SK-N-SH (cell line): ENCODE data around the gene PAQR3. TPM values are rescaled to one million over a fixed set of nuclear protein-coding genes. Genes with fewer than 3 reads are reported as not detected.

Experiments
- CTCF ChIA-PET: fragments of 300-600, 350-600 bp; formaldehyde crosslinking; extraction: SDS; loops from one replicate; lab custom pipeline; 2021; lab: Yijun Ruan, JAX
- POLR2A ChIA-PET: fragments of 350-600 bp; sonication (Branson Sonifier 250); formaldehyde crosslinking; extraction: SDS; loops from one replicate; lab custom pipeline; 2020; ENCODE audit warnings: antibody characterized with exemption, inconsistent platforms; lab: Yijun Ruan, JAX
- DNase-seq: peaks from one replicate; pipeline ENCODE4 v3.0.0; 2012
- H2AFZ ChIP-seq: fragments of 200-600 bp; sonication (generic); 2 replicates; pipeline ENCODE4 v1.8.1; 2016; ENCODE audit warnings: antibody characterized with exemption, mild to moderate bottlenecking, low read depth
- H3F3A ChIP-seq: fragments of 200-600 bp; sonication (generic); replicated peaks from 2 replicates; pipeline ENCODE3; 2016; ENCODE audit warnings: antibody characterized with exemption, mild to moderate bottlenecking; ENCODE audit not compliant: insufficient read depth
- H3K27ac ChIP-seq, 2 experiments: fragments of 200-500 bp in 1 of 2; fragments of 200-600 bp in 1 of 2; sonication (Bioruptor generic) in 1 of 2; sonication (generic), shearing (Covaris generic) in 1 of 2; 2 replicates each; pipeline versions ENCODE4 v1.5.1 to v1.6.1; 2014 to 2016; ENCODE audit warnings: low read depth in 2 of 2, inconsistent platforms in 1 of 2, low read length in 1 of 2, mild to moderate bottlenecking in 1 of 2, mixed read lengths in 1 of 2
- H3K27me3 ChIP-seq: fragments of 200-600 bp; sonication (generic), shearing (Covaris generic); 2 replicates; pipeline ENCODE4 v1.6.1; 2016; ENCODE audit warnings: mixed run types; ENCODE audit not compliant: insufficient read depth
- H3K36me3 ChIP-seq, 2 experiments: fragments of 200-500 bp in 1 of 2; fragments of 200-600 bp in 1 of 2; sonication (Bioruptor generic) in 1 of 2; sonication (generic) in 1 of 2; replicated peaks in 1 of 2; 2 replicates each; pipeline versions ENCODE3 to v1.5.1; 2014 to 2016; ENCODE audit warnings: low read length in 1 of 2, mild to moderate bottlenecking in 1 of 2; ENCODE audit not compliant: insufficient read depth in 2 of 2, control insufficient read depth in 1 of 2
- H3K4me1 ChIP-seq, 2 experiments: fragments of 200-500 bp in 1 of 2; fragments of 200-600 bp in 1 of 2; sonication (Bioruptor generic) in 1 of 2; sonication (generic), shearing (Covaris generic) in 1 of 2; 2 replicates each; pipeline versions ENCODE4 v1.5.1 to v1.6.1; 2014 to 2016; ENCODE audit warnings: low read depth in 1 of 2, low read length in 1 of 2, mixed run types in 1 of 2; ENCODE audit not compliant: insufficient read depth in 2 of 2, control insufficient read depth in 1 of 2
- H3K4me2 ChIP-seq: fragments of 200-600 bp; sonication (generic), shearing (Covaris generic); 2 replicates; pipeline ENCODE4 v1.6.1; 2017; ENCODE audit warnings: mixed run types
- H3K4me3 ChIP-seq, 2 experiments: fragments of 200-500 bp in 1 of 2; fragments of 200-600 bp in 1 of 2; sonication (Bioruptor generic) in 1 of 2; sonication (generic), shearing (Covaris generic) in 1 of 2; 2 replicates each; pipeline versions ENCODE4 v1.5.1 to v1.8.1; 2014 to 2016; ENCODE audit warnings: low read depth in 2 of 2, inconsistent platforms in 1 of 2, low read length in 1 of 2, mild to moderate bottlenecking in 1 of 2, mixed read lengths in 1 of 2, moderate library complexity in 1 of 2
- H3K79me2 ChIP-seq: fragments of 200-600 bp; sonication (generic); 2 replicates; pipeline ENCODE4 v1.8.1; 2017; ENCODE audit warnings: mild to moderate bottlenecking; ENCODE audit not compliant: insufficient read depth
- H3K9ac ChIP-seq: fragments of 200-600 bp; sonication (generic); 2 replicates; pipeline ENCODE4 v1.6.1; 2017; ENCODE audit warnings: mixed run types
- H3K9me2 ChIP-seq: fragments of 200-600 bp; sonication (generic); 2 replicates; pipeline ENCODE4 v1.6.1; 2017; ENCODE audit warnings: mixed run types
- H3K9me3 ChIP-seq: fragments of 200-600 bp; sonication (generic); 2 replicates; pipeline ENCODE4 v1.6.1; 2017; ENCODE audit warnings: mixed run types, mild to moderate bottlenecking, moderate library complexity
- H4K20me1 ChIP-seq: fragments of 200-600 bp; sonication (generic); 2 replicates; pipeline ENCODE4 v1.6.1; 2017; ENCODE audit warnings: mild to moderate bottlenecking, mixed run types; ENCODE audit not compliant: insufficient read depth
- FOSL2 ChIP-seq: IDR thresholded peaks from 2 replicates; pipeline ENCODE4 v1.4.0; 2012; ENCODE audit warnings: low read depth, mild to moderate bottlenecking, moderate library complexity, borderline replicate concordance
- FOXJ3 ChIP-seq: sonication (generic); formaldehyde crosslinking; IDR thresholded peaks from 2 replicates; pipeline ENCODE4 v1.5.1; 2020; ENCODE audit warnings: mild to moderate bottlenecking, missing genetic modification reagents
- MEF2A ChIP-seq: IDR thresholded peaks from 2 replicates; pipeline ENCODE4 v1.4.0; 2012; ENCODE audit warnings: low read depth, borderline replicate concordance
- NFIC ChIP-seq: IDR thresholded peaks from 2 replicates; pipeline ENCODE4 v1.4.0; 2012; ENCODE audit warnings: borderline replicate concordance
- NRF1 ChIP-seq: IDR thresholded peaks from 2 replicates; pipeline ENCODE4 v1.6.1; 2012; ENCODE audit warnings: low read depth, mild to moderate bottlenecking, low read length
- RCOR1 ChIP-seq: fragments of 150-350 bp; IDR thresholded peaks from 2 replicates; pipeline ENCODE4 v1.6.1; 2017; ENCODE audit warnings: antibody characterized with exemption, low read length
- RXRA ChIP-seq: IDR thresholded peaks from 2 replicates; pipeline ENCODE4 v1.4.0; 2012; ENCODE audit warnings: low read depth, mild to moderate bottlenecking, borderline replicate concordance
- SMC3 ChIP-seq: IDR thresholded peaks from 2 replicates; pipeline ENCODE4 v1.6.1; 2012; ENCODE audit warnings: low read depth, low read length, improper control_type of control experiment
- TAF1 ChIP-seq: IDR thresholded peaks from 2 replicates; pipeline ENCODE4 v1.6.1; 2012; ENCODE audit warnings: low read depth, mild to moderate bottlenecking, low read length, moderate library complexity, borderline replicate concordance
- WGBS: methylation state at CpG from one replicate; pipeline ENCODE4 v1.1.6; 2017; ENCODE audit warnings: low lambda C conversion rate; 5-methylcytosine and 5-hydroxymethylcytosine counted together
- polyA plus RNA-seq, 3 experiments: library from polyadenylated mRNA; depleted of rRNA; stranded (reverse); fragments of >200 nt; gene quantifications; 2 replicates each; pipeline ENCODE4 v1.2.3, GENCODE V29; 2012
- TF ChIP-seq, protein P1 (sequence below): fragments of 200-600 bp; sonication (generic); IDR thresholded peaks from 2 replicates; pipeline ENCODE4 v1.6.1; 2017; ENCODE audit warnings: antibody characterized with exemption, mild to moderate bottlenecking, moderate library complexity
- TF ChIP-seq, protein P2 (sequence below): IDR thresholded peaks from 2 replicates; pipeline ENCODE4 v1.4.0; 2012; ENCODE audit warnings: low read depth, borderline replicate concordance
- TF ChIP-seq, protein P3 (sequence below): IDR thresholded peaks from 2 replicates; pipeline ENCODE4 v1.6.1; 2012; ENCODE audit warnings: mild to moderate bottlenecking, low read depth, low read length, moderate library complexity
- TF ChIP-seq, protein P4 (sequence below): IDR thresholded peaks from 2 replicates; pipeline ENCODE4 v1.4.0; 2012; ENCODE audit warnings: low read depth, borderline replicate concordance
- TF ChIP-seq, protein P5 (sequence below): IDR thresholded peaks from 2 replicates; pipeline ENCODE4 v1.4.0; 2012; ENCODE audit warnings: low read depth
- TF ChIP-seq, protein P6 (sequence below): fragments of 150-350 bp; IDR thresholded peaks from 2 replicates; pipeline ENCODE4 v1.6.1; 2016; ENCODE audit warnings: mild to moderate bottlenecking, low read depth, low read length

Gene PAQR3
- polyA plus RNA-seq, 1 of the 3 experiments (the other 2 are of a cell fraction), result 10.3 TPM

DNA sequence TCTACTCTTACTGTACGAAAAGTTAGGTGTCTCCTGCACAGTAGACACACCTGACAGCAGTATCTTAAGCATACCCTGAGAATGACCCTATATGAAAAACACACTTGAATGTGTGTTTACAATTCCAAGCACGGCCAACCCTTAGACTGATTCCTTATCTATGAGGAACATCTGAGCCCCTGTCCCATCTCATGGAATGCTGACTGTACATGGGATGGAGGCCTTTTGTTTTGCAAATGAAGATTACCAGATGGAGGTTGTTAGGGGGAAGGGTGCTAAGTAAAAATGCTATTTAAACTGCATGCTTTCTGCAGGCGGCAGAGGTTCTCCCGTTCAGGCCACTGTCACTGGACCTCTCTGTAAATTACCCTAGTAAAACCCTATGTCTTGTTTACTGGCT is 2.2 kb downstream of the PAQR3 start (continued):
- TF ChIP-seq, protein P1, sequence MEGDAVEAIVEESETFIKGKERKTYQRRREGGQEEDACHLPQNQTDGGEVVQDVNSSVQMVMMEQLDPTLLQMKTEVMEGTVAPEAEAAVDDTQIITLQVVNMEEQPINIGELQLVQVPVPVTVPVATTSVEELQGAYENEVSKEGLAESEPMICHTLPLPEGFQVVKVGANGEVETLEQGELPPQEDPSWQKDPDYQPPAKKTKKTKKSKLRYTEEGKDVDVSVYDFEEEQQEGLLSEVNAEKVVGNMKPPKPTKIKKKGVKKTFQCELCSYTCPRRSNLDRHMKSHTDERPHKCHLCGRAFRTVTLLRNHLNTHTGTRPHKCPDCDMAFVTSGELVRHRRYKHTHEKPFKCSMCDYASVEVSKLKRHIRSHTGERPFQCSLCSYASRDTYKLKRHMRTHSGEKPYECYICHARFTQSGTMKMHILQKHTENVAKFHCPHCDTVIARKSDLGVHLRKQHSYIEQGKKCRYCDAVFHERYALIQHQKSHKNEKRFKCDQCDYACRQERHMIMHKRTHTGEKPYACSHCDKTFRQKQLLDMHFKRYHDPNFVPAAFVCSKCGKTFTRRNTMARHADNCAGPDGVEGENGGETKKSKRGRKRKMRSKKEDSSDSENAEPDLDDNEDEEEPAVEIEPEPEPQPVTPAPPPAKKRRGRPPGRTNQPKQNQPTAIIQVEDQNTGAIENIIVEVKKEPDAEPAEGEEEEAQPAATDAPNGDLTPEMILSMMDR, result no peak
- TF ChIP-seq TAF1, result no peak
- no peak for TF ChIP-seq FOXJ3 (CRISPR knock-in tag)
- TF ChIP-seq, protein P2, sequence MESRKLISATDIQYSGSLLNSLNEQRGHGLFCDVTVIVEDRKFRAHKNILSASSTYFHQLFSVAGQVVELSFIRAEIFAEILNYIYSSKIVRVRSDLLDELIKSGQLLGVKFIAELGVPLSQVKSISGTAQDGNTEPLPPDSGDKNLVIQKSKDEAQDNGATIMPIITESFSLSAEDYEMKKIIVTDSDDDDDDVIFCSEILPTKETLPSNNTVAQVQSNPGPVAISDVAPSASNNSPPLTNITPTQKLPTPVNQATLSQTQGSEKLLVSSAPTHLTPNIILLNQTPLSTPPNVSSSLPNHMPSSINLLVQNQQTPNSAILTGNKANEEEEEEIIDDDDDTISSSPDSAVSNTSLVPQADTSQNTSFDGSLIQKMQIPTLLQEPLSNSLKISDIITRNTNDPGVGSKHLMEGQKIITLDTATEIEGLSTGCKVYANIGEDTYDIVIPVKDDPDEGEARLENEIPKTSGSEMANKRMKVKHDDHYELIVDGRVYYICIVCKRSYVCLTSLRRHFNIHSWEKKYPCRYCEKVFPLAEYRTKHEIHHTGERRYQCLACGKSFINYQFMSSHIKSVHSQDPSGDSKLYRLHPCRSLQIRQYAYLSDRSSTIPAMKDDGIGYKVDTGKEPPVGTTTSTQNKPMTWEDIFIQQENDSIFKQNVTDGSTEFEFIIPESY, result no peak
- TF ChIP-seq, all 33 proteins: peak for 0

DNA sequence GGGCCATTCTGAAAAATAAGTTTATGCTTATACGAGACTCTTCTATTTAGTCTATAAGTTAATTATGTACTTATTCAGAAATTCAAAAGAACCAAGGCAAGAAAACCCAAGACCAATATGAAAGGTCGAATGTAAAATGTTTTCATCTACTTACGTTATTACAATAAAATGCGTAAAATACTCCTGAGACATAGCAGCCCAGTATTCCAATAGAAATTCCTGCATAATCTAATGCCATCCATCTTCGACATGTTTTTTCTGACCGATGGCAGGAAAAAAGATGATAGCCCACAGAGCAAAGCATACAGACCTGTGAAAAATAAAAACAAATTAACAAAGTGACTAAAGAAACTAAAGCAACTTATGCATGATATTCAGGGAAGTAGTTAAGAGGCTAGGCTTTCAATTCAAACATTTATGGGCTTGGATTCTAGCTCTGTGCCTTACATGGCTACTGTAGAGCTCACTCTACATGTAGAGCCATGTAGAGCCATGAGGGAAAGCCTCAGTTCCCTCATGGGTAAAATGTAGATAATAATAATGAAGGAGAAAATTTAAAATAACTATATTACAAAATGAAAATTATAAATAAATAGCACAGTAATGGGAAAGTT is 9.1 kb downstream of the PAQR3 start:
- no peak for DNase-seq
- Histone ChIP-seq H3K9me3 (no peaks in the 10 kb centered on the region), H3K27me3 (no peaks in the 10 kb centered on the region), H3K79me2 (no peaks in the 10 kb centered on the region), H3K4me2 (no peak overlapping the region), H4K20me1 (no peaks in the 10 kb centered on the region), H3K9me2 (no peaks in the 10 kb centered on the region), H3K9ac (no peak overlapping the region), H3K4me3 (no peak overlapping the region), H3F3A (peaks cover 3% of the 10 kb centered on the region), H3K27ac (no peak overlapping the region)
- WGBS, result 96% methylated on average over 6 of the region's 6 CpGs
- POLR2A ChIA-PET, result no interaction called here
- no peak for TF ChIP-seq RCOR1
- no peak for TF ChIP-seq FOSL2
- no peak for TF ChIP-seq SMC3
- TF ChIP-seq, protein P3, sequence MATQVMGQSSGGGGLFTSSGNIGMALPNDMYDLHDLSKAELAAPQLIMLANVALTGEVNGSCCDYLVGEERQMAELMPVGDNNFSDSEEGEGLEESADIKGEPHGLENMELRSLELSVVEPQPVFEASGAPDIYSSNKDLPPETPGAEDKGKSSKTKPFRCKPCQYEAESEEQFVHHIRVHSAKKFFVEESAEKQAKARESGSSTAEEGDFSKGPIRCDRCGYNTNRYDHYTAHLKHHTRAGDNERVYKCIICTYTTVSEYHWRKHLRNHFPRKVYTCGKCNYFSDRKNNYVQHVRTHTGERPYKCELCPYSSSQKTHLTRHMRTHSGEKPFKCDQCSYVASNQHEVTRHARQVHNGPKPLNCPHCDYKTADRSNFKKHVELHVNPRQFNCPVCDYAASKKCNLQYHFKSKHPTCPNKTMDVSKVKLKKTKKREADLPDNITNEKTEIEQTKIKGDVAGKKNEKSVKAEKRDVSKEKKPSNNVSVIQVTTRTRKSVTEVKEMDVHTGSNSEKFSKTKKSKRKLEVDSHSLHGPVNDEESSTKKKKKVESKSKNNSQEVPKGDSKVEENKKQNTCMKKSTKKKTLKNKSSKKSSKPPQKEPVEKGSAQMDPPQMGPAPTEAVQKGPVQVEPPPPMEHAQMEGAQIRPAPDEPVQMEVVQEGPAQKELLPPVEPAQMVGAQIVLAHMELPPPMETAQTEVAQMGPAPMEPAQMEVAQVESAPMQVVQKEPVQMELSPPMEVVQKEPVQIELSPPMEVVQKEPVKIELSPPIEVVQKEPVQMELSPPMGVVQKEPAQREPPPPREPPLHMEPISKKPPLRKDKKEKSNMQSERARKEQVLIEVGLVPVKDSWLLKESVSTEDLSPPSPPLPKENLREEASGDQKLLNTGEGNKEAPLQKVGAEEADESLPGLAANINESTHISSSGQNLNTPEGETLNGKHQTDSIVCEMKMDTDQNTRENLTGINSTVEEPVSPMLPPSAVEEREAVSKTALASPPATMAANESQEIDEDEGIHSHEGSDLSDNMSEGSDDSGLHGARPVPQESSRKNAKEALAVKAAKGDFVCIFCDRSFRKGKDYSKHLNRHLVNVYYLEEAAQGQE, result no peak
- TF ChIP-seq, protein P4, sequence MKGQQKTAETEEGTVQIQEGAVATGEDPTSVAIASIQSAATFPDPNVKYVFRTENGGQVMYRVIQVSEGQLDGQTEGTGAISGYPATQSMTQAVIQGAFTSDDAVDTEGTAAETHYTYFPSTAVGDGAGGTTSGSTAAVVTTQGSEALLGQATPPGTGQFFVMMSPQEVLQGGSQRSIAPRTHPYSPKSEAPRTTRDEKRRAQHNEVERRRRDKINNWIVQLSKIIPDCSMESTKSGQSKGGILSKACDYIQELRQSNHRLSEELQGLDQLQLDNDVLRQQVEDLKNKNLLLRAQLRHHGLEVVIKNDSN, result no peak
- TF ChIP-seq, protein P5, sequence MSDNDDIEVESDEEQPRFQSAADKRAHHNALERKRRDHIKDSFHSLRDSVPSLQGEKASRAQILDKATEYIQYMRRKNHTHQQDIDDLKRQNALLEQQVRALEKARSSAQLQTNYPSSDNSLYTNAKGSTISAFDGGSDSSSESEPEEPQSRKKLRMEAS, result no peak
- TF ChIP-seq, protein P1, result no peak
- no peak for TF ChIP-seq MEF2A
- TF ChIP-seq RXRA, result no peak
- TF ChIP-seq, protein P6, sequence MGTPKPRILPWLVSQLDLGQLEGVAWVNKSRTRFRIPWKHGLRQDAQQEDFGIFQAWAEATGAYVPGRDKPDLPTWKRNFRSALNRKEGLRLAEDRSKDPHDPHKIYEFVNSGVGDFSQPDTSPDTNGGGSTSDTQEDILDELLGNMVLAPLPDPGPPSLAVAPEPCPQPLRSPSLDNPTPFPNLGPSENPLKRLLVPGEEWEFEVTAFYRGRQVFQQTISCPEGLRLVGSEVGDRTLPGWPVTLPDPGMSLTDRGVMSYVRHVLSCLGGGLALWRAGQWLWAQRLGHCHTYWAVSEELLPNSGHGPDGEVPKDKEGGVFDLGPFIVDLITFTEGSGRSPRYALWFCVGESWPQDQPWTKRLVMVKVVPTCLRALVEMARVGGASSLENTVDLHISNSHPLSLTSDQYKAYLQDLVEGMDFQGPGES, result no peak
- TF ChIP-seq NFIC, result no peak
- no peak for TF ChIP-seq NRF1
- TF ChIP-seq, all 33 proteins: peak for 0
- CTCF ChIA-PET, result no interaction called here
- Histone ChIP-seq H2AFZ (no peak overlapping the region), H3K36me3 (peaks cover 30 to 62% of the 10 kb centered on the region in 2 experiments), H3K4me1 (no peaks in the 10 kb centered on the region)
